CD4-positive, alpha-beta T cell treated with Interferon gamma for 1 hour (primary cell): ENCODE results near the gene ELMO1.

ENCODE experiments used
- DNase-seq: peaks from one replicate; pipeline ENCODE4 v3.0.0-alpha.2; 2020

The ELMO1 gene

DNA sequence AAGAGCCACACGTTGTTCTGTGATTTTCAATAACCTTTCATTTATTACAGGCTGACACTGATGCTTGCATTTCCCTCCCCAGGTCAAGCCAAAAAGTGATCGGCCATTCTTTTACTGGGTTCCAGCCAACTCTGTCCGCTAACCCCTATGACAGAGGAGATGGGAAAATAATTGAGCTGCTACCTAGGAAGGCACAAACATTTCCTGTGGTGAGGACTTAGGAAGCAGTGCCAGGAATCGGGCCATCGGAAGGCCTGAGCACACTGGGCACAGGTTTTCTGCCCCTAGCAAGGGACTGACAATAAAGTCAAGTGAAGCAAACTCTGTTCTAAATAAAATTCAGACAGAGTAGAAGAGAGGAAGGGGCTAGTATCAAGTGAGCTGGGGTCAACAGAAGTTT lies 411.4 kb downstream of the ELMO1 start:
- DNase-seq = no peak

DNA sequence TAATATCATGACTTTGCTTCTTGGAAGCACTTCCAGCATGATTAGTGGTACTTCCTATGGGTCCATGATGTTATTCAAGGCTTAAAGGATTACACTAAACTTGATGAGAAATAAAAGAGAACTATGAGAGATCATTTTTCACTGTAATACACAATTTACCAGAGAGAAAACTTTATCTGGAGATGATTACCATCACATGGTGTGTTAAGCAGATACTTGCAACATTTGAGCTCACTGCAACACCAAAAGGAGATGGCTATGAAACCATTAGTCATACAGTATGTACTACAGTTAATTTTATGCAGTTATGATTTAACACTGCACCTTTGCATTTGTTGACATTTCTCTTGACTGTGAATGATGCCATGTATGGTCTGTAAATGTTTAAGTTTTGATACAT lies 413.0 kb downstream of the ELMO1 start:
- no peak for DNase-seq

DNA sequence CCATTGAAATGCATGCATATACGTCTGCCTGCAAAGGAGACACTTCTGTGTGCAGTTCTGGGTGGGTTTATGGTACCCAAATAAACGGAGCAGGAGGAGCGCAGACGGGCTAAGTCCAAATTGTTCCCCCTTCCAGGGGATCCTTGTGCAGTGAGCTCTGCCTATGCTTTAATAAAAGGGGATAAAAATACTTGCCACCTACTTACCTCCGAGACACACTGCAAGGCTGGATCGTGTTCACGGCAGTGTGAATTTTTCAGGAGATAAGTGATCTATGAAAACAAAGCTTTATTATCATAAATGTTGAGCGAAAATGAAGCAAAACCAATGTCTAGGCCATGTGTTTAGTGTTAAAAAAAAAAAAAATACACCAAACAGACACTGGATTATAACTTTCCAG lies 415.5 kb downstream of the ELMO1 start:
- DNase-seq = no peak

- no peak for DNase-seq
Measured at GRCh38 chr7:37032258-37032601, 416.4 kb downstream of the ELMO1 start.

DNA sequence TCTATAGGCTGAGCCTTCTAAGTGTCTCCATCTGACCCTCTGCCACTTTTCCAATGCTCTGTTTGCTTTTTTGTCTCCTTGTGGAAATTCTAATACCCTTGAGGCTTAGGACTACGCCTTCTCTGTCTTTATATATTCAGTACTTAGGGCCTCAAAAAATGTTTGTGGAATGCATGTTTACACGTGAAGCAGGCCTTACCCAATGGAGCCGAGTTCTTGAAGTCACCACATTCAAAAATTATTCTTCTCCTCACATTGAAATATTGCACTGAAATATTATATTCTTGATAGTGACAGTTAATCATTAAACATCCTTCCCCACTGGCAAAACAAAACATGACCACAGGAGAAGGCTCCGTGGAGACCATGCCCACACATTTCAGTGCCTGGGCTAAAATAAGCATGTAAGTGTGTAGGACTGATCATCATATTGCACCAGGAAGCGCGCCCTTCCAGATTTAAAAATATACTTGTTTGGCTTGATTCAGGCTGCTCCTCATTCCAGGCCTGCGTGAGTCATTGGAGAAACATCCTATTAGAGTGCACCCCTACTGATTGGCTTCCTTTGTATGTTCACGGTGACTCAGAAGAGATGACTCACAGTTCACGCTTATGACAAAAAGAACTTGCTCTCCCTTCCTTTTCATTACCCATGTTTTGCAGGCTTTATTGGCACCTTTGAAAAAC lies 416.9 kb downstream of the ELMO1 start:
- peak; percentile 23 for DNase-seq

- DNase-seq = no peak
Measured at GRCh38 chr7:37028909-37029440, 419.7 kb downstream of the ELMO1 start.

DNA sequence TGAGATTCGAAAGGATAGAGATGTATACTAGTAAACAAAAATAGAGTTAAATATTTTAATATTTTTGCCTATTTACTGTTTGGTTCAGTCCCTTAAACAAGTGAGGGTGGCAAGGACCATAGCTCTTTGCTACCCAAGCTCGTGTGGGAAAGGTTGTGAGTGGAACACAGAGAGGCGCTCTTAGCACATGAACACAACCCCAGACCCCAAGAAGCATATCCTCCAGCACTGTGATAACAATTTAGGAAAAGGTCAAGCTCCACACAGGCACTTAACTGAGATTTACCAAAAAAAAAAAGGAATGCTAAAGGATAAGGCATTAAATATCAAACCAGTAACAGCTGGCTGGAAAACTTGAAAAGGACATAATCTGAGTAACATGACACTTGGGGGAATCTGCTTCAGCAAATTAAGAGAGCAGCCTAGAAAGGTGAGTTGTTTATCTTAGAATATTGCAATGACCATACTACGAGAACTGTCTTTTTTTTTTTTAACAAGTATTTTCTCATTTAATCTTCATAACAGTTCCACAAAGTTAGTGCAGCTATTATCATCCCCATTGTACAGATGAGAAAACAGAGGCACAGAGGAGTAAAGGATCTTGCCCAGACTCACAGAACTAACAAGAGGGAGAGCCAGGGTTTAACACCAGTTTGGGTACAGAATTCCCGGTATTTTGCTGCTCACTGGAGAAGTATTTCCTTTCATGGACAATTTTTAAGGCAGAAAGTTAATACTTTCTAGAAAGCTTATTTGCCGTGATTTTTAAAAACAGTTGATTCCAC lies 420.9 kb downstream of the ELMO1 start:
- no peak for DNase-seq

DNA sequence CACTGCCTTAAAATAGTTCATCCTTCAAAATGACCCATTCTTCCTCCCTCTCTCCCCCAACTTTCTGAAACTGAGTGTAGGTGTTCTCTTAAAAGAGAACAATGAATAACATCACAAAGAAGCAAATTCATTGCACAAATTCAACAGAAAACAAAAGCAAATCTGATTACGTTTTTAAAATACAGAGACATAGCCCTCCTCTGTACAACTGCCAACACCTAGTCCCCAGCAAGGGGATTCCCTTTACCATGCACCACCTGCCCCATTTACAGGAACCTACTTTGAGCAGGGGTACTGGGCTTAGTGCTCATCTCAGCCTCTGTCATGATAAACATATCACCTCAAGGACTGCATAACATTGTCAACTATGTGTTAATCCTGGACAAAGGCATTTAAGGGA lies 421.6 kb downstream of the ELMO1 start:
- no peak for DNase-seq

GRCh38 chr7:37018954-37019353 lies 429.7 kb downstream of the ELMO1 start:
- DNase-seq = no peak

- DNase-seq = no peak
Measured at GRCh38 chr7:37016064-37016878, 432.4 kb downstream of the ELMO1 start.

GRCh38 chr7:37015353-37016034 lies 433.2 kb downstream of the ELMO1 start:
- no peak for DNase-seq

DNA sequence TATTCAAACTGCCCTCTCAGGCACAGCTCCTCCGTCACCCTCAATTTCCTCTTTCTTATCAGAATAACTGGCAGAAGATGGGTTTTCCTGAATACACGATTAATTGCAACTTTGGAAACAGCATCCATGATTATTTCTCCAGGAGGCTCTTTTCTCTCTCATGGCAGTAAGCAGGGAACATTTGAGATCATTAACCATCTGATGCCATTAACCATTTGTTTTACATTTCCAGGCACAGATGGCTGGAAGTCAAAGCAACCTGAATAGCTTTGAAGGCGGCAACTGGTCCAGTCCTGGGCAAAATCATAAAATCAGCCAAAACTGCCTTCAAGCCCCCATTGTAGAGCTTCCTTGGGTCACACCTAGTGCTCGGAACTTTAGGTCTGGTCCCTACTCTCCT lies 434.9 kb downstream of the ELMO1 start:
- DNase-seq = no peak

- no peak for DNase-seq
Measured at GRCh38 chr7:37011151-37011890, 437.3 kb downstream of the ELMO1 start.

GRCh38 chr7:37009125-37009675 lies 439.5 kb downstream of the ELMO1 start:
- no peak for DNase-seq

DNA sequence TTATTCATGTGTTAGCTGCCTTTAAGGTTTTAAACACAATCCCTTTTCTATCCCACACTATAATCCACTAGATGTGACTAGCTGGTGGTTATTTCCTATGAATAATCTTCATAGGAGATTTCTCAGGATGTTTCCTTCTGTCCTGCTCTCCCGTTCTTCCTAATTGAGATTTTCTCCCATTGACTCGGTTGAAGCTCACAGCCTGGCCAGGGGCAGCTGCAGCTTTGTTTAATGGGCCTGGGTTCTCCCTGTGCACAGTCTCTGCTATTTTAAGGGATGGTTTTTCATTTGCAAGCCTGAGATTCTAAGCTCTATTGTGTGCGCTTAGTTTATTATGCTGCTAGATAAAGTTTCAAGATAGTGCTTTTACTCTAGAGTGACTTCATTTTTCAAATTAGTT lies 441.0 kb downstream of the ELMO1 start:
- no peak for DNase-seq

GRCh38 chr7:37007268-37007667 lies 441.4 kb downstream of the ELMO1 start:
- DNase-seq = no peak

DNA sequence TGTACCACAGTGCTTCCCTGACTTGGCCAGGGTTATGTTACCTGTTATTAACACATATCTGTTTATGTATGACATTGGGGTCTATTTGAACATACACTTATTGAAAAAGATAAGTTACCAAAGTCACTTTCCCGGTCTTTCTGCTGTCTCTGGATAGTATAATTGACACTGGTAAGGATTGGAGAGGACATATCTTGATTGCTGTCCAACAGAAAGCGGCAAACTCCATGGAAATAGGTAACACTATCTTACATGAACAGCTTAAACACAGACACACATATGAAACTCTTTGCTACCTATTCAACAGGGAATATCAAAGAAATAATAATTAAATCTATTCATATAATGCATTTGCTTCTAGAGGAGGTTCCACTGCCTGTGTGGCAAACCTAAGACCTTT lies 441.9 kb downstream of the ELMO1 start:
- no peak for DNase-seq

- DNase-seq = no peak
Measured at GRCh38 chr7:37000511-37000910, 448.2 kb downstream of the ELMO1 start.

DNA sequence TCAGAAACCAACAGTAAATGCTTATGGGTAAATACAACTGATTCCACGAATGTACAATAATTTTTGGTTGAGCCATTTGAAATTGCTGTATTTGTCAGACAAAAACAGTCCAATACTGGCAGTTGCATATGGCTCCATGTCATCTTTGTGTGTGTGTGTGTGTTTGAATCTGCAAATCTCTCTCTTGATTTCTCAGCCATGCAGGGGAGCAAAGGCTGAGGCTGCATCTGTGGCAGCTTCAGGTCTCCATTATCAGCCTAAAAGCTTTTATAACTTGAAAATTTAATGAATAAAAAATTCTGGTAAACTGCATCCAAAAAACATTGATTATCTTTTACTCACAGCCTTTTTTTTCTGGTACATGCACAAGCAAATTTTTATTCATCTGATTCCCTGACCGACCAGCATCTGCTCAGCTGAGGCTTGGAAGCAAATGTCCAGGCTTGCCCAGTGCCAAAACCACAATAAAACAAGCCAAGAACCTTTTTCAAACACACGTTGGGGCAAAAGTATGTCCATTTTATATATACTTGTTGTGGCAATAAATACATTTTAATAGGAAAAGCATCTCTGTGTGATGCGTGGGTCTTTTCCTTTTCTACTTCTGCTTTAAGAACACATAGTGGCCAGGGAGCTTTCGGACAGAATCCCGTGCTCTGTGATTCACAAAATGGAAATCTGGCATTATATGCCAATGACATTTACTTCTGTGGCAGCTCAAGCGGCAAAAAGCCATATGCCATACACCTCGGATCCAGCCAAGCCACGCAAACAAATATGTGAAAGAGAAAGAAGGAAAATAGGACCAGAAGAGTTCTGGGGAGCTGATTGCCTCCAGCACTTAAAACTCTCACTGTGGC lies 448.8 kb downstream of the ELMO1 start:
- DNase-seq = no peak

DNA sequence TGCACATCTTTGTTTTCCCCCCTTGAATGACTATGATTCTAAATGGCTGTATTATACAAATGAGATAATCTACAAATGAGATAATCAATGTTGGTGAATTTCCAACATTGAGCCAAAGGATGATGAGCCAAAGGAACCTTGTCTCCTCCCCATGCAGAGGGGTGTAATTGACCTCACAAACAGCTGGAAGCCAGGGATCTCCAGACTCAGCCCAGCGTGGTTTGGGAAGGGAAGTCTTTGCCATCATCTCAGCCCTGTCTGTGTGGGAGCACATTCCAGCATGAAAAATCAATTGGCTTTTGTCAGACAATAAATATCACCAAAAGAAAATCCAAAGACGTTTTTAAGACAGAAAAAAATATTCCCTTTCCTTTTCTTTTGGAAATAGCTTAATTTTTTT lies 452.9 kb downstream of the ELMO1 start:
- no peak for DNase-seq
